OCI-LY1 (cell line): Measurements from ENCODE around the gene HOXA3.

Experiments used
- EZH2 ChIP-seq: fragments of 200-600 bp; sonication (generic), shearing (Covaris generic); IDR thresholded peaks from 2 replicates; pipeline ENCODE4 v1.8.0; 2017; ENCODE audit warnings: borderline replicate concordance, mixed run types, mild to moderate bottlenecking, antibody characterized with exemption, low read length, moderate library complexity, mixed read lengths
- TF ChIP-seq, protein P1 (sequence below): fragments of 200-600 bp; sonication (generic), shearing (Covaris generic); IDR thresholded peaks from 2 replicates; pipeline ENCODE4 v1.5.1; 2017; ENCODE audit warnings: mild to moderate bottlenecking, antibody characterized with exemption, low read length, moderate library complexity, mixed read lengths

GRCh38 chr7:27154901-27155815 lies 2.8 kb upstream of the HOXA3 start:
- TF ChIP-seq, protein P1, sequence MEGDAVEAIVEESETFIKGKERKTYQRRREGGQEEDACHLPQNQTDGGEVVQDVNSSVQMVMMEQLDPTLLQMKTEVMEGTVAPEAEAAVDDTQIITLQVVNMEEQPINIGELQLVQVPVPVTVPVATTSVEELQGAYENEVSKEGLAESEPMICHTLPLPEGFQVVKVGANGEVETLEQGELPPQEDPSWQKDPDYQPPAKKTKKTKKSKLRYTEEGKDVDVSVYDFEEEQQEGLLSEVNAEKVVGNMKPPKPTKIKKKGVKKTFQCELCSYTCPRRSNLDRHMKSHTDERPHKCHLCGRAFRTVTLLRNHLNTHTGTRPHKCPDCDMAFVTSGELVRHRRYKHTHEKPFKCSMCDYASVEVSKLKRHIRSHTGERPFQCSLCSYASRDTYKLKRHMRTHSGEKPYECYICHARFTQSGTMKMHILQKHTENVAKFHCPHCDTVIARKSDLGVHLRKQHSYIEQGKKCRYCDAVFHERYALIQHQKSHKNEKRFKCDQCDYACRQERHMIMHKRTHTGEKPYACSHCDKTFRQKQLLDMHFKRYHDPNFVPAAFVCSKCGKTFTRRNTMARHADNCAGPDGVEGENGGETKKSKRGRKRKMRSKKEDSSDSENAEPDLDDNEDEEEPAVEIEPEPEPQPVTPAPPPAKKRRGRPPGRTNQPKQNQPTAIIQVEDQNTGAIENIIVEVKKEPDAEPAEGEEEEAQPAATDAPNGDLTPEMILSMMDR = no peak
- TF ChIP-seq EZH2 = no peak
